DMS53 treated with DMSO at 0.1 percent for 48 hours (cell line): ENCODE data around the gene ZNF860.
"Not testable (repeated sequence)": the region's sequence is repeated elsewhere in the genome, so short reads cannot be mapped to it uniquely, and the experiment has no call there.

Source experiments
- DNase-seq: peaks from one replicate; lab custom pipeline; 2025; ENCODE audit not compliant: unreplicated experiment; lab: John Stamatoyannopoulos, UW

ZNF860 gene

DNA sequence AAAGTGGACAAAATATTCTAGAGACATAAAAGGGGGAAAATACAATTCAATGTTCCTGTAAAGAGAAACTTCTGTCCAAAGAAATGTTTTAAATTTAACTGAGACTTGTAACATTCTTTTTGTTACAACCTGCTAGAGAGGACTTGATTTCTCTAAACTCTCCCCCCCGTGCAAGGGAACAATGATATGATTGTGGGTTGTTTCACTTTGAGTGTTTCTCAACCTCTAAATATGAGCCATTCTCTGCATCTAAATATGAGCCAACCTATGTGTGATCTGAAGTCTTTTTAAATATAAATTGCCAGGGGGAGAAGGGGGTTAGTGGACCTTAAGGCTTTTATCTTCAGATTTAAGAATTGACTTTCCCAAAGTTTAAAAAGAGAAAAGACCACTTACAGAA is 14.6 kb downstream of the ZNF860 start:
- no peak for DNase-seq

DNA sequence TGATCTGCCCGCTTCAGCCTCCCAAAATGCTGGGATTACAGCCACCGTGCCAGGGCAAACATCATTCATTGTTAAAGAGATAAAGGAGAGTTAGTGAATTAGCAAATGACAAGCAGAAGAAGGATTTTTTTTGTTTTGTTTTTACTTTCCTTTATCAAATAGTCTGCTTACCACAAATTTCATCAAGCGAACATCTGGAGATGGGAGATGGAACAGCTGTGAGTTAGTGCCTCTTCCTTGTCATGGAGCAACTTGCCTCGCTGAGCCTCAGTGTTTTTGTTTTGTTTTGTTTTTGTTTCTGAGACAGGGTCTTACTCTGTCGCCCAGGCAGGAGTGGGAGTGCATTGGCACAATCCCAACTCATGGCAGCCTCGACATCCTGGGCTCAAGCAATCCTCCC is 15.9 kb downstream of the ZNF860 start:
- no peak for DNase-seq

DNA sequence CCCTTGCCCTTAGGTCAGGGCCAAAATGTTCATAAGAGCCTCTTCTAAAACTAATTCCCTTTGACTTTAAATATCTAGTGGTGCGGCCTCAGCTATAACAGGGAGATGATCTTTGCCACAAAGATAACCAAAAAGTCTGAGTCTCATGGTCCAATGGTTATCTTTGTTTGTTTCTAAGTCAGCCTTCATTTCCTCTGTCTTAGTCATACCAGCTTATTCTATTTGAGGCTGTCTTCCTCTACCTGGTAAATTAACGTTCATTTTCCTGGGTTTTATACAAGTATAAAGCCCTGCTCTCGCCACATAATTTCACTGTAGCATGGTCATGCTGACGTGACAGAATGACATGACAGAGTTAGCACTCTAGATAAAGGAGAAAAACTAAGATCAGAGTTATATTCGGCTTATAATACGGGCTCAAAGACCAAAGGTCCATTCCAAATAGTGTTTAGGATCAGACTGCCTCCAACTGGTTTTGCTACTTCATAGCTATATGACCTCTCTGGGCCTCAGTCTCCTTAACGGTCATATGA is 18.4 kb downstream of the ZNF860 start:
- DNase-seq = no peak

DNA sequence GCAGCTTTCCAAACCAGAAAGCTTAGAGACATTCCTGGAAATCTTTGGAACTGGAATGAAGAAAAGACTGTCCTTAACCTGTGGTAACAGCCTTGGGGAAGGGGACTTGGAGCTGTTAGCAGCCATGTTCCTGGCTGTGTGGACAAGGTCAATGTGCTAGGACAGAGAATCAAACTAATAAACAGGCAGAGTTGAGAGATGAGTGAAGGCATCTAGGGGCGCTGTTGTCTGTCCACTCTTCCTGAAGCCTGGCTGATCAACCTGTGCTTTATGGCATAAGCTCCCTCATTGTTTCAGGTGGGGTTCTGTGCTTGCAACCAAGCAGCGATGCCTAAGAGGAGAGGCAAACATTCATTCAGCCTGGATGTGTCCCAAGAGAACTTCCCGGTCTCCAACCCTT is 19.3 kb downstream of the ZNF860 start:
- no peak for DNase-seq

DNA sequence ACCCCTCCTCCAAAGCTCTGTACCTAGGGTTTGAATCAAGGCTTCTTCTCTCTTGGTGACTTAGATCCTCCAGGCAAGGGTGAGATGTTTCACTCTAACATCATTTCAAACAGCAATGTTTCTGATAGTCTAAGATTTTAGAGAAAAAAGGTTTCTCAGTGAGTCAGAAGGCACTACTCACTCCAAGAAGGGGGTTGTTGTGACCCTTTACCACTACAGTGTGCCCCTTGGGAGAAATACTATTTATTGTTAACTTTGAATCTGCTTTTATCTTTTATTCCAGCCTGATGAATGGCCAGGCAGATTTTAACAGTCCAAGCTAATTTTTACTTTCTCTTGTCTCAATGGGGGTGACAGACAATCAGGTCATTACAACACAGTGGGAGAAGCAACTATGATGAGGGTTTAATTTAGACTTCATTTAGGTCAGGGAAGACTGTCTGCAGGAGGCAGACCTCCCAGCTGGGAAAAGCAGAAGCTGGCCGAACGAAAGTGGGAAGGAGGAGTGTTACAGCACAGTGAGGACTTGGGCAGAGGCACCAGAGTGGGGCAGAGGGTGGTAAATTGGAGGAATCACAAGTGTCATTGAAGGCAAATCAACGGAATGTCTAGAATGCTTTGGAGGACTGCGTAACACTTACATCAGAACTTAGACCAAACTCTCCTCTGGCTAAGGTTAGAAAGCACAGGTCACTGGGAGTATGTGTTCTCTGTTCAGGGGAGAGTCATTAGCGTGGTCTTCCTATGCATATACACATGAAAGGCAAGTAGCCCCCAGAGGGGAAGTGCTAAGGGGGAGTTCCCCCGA is 21.2 kb downstream of the ZNF860 start:
- DNase-seq = no peak

DNA sequence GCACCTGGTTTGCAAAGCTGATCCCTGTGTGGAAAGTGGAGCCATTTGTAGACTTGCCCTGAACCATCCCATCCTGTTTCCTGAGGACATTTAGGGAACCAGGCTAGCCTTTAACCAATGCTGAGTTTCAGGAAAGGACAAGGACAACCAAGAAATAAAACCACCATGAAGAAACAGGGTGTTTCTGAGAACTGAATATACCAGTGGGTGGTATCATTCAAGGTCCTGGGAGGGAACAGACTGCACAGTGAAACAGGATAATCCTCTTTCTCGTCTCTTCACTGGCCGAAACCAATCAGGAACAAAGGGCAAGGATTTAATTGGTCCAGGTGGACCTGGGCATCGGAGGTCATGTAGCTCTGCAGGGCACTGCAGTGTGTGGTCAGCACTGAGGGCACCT is 21.8 kb downstream of the ZNF860 start:
- no peak for DNase-seq

DNA sequence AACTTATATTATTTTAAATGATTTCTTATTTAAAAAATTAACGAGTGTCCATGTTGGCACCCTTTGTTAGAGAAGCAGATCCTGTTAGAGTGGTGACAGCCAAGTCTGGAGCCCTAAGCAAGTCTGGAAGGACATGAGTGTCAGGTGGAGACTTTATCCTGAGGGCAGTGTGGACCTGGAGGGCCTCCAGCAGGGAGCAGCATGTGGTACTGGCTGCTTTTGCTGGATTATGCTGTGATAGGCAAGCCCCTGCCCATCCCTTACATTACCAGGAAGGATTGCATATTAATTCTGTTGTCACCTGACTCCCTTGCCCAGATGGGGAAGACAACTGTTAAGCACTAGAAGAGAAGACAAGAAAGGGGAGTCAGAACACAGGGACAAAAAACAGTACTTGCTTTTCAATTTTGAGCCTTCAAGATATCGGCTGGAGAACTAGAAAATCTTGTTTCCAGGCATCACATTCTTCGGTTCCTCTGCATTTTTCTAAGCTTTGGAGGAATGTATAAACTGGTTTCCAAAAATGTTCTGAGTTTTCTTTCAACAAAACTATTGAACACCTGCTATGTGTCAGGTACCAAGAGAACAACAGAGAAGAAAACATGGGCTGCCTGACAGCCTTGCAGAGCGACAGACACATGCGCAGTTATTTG is 22.7 kb downstream of the ZNF860 start:
- no peak for DNase-seq

DNA sequence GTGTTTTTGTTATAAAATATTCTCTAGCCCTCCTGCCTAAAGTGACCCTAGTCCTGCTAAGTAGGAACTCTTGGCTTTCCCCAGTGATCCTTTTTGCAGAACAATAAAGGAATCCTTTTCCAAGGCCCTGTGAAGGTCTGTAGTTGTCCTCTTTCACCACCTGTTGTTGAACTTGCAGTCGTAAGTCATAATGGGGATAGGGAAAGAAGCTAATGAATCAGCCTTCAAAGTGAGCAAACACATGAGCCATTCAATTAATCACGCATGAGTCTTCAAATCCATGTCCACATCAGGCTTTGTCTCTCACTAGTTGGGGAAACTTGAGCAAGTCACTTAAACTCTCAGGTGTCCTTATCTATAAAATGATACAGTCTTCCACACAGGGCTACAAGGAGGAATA is 27.6 kb downstream of the ZNF860 start:
- DNase-seq = no peak

DNA sequence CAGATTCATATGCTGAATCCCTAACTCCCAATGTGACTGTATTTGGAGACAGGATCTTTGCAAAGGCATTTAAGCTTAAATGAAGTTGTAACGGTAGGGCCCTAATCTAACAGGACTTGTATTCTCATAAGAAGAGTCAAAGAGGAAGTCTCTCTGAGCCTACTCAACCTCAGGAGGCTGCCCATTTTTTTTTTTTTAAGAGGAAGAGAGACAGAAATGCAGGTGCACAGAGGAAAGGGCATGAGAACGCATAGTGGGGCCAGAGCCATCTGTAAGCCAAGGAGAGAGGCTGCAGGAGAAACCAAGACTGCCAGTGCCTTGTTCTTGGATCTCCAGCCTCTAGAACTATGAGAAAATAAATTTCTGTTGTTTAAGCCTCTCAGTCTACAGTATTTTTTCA is 28.4 kb downstream of the ZNF860 start:
- no peak for DNase-seq

DNA sequence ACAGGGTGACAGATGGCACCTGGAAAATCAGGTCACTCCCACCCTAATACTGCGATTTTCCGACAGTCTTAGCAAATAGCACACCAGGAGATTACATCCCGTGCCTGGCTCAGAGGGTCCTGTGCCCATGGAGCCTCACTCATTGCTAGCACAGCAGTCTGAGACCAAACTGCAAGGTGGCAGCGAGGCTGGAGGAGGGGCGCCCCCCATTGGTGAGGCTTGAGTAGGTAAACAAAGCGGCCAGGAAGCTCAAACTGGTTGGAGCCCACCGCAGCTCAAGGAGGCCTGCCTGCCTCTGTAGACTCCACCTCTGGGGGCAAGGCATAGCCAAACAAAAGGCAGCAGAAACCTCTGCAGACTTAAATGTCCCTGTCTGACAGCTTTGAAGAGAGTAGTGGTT is 29.1 kb downstream of the ZNF860 start:
- not testable (repeated sequence) for DNase-seq

DNA sequence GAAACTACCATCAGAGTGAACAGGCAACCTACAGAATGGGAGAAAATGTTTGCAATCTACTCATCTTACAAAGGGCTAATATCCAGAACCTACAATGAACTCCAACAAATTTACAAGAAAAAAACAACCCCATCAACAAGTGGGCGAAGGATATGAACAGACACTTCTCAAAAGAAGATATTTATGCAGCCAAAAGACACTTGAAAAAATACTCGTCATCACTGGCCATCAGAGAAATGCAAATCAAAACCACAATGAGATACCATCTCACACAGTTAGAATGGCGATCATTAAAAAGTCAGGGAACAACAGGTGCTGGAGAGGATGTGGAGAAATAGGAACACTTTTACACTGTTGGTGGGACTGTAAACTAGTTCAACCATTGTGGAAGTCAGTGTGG is 34.1 kb downstream of the ZNF860 start:
- DNase-seq = not testable (repeated sequence)

DNA sequence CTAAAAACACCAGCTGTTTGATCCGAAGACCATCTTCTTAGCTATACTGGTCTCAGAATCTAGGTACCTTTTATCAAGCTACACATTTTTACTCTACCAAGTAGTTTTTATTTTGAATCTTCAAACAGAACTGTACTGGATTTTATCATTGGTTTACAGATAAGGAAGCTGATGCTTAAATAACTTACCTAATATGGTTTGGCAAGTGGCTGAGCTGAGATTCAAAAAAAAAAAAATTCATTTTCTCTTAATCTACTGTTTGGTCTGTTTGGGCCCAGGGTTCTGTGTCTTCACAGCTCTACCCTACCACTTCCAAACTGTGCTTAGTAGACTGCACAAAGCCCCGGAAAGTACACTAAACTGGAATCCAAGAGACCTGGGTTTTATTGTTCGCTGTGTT is 35.7 kb downstream of the ZNF860 start:
- DNase-seq = no peak

DNA sequence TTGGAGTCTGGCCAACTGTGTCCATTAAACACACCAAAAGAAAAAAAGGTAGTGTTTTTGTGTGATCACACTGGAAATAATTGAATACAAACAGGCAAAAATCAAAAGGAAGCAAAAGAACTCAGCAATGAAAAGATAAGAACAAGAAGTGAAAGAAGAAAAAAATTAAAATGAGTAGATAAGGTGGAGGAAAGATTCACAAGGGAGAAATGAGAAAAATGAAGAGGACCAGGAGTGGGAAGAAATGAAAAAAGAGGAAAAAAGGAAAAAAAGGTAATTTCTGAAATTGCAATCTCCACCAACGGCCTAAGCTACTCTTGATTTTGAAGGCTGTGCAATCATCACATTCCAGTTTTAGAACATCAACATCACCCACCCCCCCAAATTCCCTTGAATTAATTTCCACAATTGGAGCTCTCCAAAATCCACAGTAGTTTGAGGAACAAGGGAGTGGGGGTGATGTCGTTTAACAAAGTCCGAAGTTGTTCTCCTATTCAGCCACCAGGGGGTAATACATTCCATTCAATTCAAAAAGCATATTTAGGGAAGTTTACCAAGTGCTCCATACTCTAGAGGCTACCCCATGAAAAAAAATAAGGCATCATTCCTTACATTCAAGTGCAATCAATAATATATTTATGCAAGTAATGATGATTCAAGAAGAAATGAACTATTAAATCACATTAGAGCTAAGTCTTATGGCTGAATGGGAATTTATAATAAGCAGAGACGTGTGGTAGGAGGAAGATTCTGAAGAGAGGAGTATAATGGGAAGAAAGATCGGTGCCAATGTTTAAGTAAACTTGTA is 37.4 kb downstream of the ZNF860 start:
- peak; percentile 0 for DNase-seq

DNA sequence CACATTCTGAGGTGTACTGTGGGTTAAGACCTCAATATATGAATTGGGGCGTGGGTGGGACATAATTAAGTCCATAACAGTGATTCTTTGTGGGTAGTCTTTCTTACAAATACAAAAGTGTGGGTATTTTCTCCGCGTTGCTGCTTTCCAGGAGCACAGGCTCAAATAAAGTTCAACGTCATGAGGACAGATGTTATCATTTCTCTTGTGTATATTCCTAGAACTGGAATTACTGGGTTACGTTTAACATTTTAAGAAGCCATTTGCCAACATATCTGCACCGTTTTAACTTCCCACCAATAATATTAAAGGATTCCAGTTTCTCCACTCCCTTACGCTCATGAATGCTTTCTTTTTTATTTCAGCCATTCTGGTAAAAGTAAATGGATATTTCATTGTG is 39.6 kb downstream of the ZNF860 start:
- no peak for DNase-seq

DNA sequence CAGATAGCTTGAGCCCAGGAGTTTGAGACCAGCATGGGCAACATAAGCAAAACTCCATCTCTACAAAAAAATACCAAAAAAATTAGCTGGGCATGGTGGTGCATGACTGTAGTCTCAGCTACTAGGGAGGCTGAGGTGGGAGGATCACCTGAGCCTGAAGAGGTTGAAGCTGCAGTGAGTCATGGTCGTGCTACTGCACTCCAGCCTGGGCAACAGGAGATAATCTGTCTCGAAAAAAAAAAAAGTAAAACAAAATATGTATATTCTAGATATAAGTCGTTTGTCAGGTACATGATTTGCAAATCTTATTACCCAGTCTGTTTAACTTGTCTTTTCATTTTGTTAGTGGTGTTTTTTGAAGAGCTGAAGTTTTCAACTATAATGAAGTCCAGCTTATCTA is 40.2 kb downstream of the ZNF860 start:
- DNase-seq = no peak

DNA sequence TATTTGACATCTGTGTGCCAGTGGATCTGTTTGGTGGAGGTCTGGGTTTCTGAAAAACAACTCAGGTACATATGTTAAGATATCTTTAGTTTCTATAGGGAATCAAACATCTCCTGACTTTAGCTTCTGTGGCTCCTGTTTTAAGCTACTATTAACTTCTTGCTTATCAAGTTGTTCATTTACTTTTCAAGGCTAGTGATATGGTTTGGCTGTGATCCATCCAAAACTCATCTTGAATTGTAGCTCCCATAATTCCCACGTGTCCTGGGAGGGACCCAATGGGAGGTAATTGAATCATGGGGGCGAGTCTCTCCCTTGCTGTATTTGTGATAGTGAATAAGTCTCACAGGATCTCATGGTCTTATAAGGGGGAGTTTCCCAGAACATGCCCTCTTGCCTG is 41.4 kb downstream of the ZNF860 start:
- DNase-seq = no peak

DNA sequence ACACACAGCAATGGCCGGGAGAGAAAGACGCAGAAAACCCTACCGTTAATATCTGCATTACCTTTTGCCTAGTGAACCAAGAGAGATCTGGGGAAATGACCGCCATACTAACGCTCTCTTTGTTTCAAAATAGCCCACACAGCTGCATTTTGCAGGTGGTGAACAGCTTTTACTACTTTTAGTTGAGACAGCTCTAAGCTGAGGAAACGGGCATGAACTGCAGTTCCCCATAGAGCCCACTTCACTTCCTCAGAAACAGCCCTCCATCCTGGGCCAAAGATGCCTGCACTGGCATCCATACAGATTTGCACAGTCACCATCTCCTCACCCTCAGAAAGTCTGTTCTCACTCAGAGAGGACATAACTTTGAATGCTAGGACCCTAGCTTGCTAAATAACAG is 45.0 kb downstream of the ZNF860 start:
- no peak for DNase-seq

DNA sequence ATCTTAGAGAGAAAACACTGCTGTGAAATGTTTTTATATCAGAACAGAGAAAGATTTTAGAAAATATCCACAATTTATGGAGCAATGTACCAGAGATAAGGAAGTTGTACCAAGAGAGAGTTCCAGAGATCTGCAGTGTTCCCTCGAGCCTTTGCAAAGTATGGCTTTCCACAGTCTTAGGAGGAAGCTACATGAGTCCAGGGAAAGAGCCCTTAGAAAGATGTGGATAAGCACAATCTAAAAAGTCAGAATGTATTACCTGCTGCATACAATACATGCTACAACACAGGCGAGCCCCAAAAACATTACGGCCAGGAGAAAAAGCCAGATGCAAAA is 56.4 kb downstream of the ZNF860 start:
- no peak for DNase-seq

DNA sequence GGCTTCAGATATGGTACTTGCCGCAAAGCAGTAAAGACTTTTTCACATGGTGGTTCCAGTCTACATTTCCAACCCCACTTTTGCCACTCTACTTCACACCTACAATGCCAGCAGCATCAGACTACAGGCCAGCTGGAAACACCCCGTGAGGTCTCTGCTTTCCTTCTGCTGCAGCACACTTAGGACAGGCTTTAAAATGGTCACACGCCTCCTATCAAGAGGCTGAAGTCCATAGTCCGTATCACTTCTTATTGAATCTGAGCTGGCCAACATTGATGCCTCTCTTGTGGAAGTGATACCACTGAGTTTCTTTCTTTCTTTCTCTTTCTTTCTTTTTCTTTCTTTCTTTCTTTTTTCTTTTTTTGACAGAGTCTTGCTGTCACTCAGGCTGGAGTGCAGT is 59.8 kb downstream of the ZNF860 start:
- no peak for DNase-seq
